Esophagus muscularis mucosa (tissue), 4 donors: Measurements from ENCODE around the gene BICC1. TPM values are rescaled to one million over a fixed set of nuclear protein-coding genes. Genes with fewer than 3 reads are reported as not detected.
A peak's percentile ranks its signal among the peaks of the same experiment; 100 is the strongest.

Experiments used
- DNase-seq: peaks from one replicate; pipeline ENCODE4 v3.0.0-alpha.2; 2017; ENCODE audit errors: extremely low spot score
- H3K27ac ChIP-seq, 4 donors: fragments of 200-600 bp; sonication (generic); replicated peaks in 1 of 4; 1 replicate in 3 of 4; 2 replicates in 1 of 4; pipeline ENCODE4 v1.5.1; 2016 to 2019; ENCODE audit warnings: mild to moderate bottlenecking in 1 of 4
- H3K27me3 ChIP-seq, 4 donors: fragments of 200-600 bp; sonication (generic); one replicate each; pipeline versions ENCODE4 v1.5.1 to v1.6.0; 2016 to 2019
- H3K36me3 ChIP-seq, 4 donors: fragments of 200-600 bp; sonication (generic); one replicate each; pipeline ENCODE4 v1.5.1; 2016 to 2019
- H3K4me1 ChIP-seq, 4 donors: fragments of 200-600 bp; sonication (generic); one replicate each; pipeline ENCODE4 v1.5.1; 2016 to 2019
- H3K4me3 ChIP-seq, 4 donors: fragments of 200-600 bp; sonication (generic); 1 replicate in 2 of 4; 2 replicates in 2 of 4; pipeline ENCODE4 v1.5.1; 2016 to 2019; ENCODE audit warnings: mild to moderate bottlenecking in 4 of 4, moderate library complexity in 1 of 4
- H3K9me3 ChIP-seq, 4 donors: fragments of 200-600 bp; sonication (generic); 1 replicate in 3 of 4; 2 replicates in 1 of 4; pipeline ENCODE4 v1.5.1; 2016 to 2019
- EP300 ChIP-seq: sonication (generic); formaldehyde crosslinking; IDR thresholded peaks from one replicate; pipeline ENCODE4 v1.6.1; 2017; ENCODE audit warnings: antibody characterized with exemption
- POLR2A ChIP-seq: fragments of 450-650 bp; IDR thresholded peaks from one replicate; pipeline ENCODE4 v1.6.1; 2017; ENCODE audit warnings: antibody characterized with exemption, moderate library complexity, mild to moderate bottlenecking, low read depth
- POLR2AphosphoS5 ChIP-seq, 2 donors: sonication (generic); formaldehyde crosslinking; IDR thresholded peaks; one replicate each; pipeline ENCODE4 v1.6.1; 2017; ENCODE audit warnings: antibody characterized with exemption in 2 of 2
- WGBS: methylation state at CpG from one replicate; pipeline ENCODE4 v1.1.5; 2018; 5-methylcytosine and 5-hydroxymethylcytosine counted together
- intact Hi-C: fragments of 100-400 bp; cut with DNase I; formaldehyde crosslinking; loops from one replicate; pipeline ENCODE4 v1.15.1; 2023
- total RNA-seq, 4 donors: library from RNA; depleted of rRNA; stranded (reverse); fragments of >200 nt; gene quantifications; one replicate each; pipeline versions ENCODE4 v1.1.0 to v1.2.1, GENCODE V29; 2016
- TF ChIP-seq, protein P1 (sequence below), 3 experiments: fragments of 200-600 bp in 2 of 3; fragments of 450-650 bp in 1 of 3; sonication (generic) in 2 of 3; IDR thresholded peaks; one replicate each; pipeline ENCODE4 v1.5.1; 2017 to 2019; ENCODE audit warnings: antibody characterized with exemption in 3 of 3, mild to moderate bottlenecking in 2 of 3, moderate library complexity in 1 of 3

Gene BICC1
- total RNA-seq, 4 donors from 2014 or later: 19.1 to 24.9 (median 20.5) TPM

DNA sequence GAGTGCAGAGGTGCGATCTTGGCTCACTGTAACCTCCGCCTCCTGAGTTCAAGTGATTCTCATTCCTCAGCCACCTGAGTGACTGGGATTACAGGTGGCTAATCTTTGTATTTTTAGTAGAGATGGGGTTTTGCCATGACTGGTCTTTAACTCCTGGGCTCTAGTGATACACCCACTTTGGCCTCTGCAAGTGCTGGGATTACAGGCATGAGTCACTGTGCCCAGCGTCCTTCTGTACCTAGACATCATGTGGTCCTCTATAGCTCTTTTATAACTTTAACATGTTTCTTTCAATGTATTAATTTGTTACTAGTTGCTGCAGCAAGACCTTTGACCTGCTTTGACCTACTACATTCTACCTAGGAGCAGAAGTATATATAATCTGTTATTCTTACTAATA, 38.7 kb upstream of the BICC1 start:
- H3K36me3 ChIP-seq: no peaks in the 10 kb centered on the region
- no peak for TF ChIP-seq EP300
- TF ChIP-seq, protein P1, sequence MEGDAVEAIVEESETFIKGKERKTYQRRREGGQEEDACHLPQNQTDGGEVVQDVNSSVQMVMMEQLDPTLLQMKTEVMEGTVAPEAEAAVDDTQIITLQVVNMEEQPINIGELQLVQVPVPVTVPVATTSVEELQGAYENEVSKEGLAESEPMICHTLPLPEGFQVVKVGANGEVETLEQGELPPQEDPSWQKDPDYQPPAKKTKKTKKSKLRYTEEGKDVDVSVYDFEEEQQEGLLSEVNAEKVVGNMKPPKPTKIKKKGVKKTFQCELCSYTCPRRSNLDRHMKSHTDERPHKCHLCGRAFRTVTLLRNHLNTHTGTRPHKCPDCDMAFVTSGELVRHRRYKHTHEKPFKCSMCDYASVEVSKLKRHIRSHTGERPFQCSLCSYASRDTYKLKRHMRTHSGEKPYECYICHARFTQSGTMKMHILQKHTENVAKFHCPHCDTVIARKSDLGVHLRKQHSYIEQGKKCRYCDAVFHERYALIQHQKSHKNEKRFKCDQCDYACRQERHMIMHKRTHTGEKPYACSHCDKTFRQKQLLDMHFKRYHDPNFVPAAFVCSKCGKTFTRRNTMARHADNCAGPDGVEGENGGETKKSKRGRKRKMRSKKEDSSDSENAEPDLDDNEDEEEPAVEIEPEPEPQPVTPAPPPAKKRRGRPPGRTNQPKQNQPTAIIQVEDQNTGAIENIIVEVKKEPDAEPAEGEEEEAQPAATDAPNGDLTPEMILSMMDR (IDR thresholded peaks at IDR 0.05): no peak
- TF ChIP-seq POLR2A: no peak
- 96% methylated on average over 3 of the region's 3 CpGs for WGBS
- intact Hi-C loops: no loop called here
- no peak for DNase-seq
- no peaks in the 10 kb centered on the region for H3K27me3 ChIP-seq
- peaks cover 0 to 9% (median 3%) of the 10 kb centered on the region in 4 donors for H3K4me1 ChIP-seq
- no peak overlapping the region for H3K27ac ChIP-seq
- H3K4me3 ChIP-seq: no peak overlapping the region
- H3K9me3 ChIP-seq: no peaks in the 10 kb centered on the region

DNA sequence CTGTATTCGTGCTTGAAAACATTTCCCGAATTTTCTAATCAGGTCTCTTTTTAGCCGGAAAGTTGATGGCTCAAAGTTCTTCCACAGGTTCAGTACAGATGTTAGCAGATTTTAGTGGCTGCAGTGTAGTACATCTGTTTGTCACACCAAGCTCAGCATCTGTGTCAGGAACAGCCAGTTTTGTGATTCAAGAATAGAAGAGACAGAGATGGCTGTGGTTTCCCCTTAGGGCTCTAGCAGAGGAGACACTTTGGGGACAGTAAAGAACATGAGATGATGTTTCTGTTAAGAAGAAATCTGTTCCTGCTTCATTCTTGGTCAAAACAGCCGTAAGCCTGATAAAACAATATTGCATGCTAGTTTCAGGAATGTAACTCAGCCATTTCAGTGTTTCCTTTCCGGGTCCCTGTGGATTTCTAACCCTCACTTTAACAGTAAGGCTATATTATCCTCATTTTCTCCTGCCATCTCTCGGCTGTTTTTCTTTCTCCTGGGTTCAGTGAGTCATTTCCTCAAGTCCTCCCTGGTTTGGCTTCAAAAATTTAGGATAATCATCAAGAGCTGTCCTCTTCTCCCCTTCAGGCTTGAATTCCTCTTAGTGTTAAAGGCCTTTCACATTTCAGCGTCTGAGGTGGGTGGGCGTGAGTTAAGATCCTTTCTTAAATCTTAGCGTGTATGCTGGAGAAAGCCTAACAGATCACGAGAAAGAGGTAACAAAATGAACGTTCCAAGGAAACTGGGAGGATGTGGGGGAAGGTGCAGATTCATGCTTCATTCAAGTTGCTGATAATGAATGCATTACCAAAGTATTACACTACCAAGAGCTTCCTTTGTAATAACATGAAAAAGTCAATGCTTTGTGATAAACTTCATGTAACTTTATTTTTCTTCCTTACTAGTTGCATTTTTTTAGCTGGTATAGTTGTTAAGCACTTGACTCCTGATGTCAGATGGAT, 37.1 kb upstream of the BICC1 start:
- no peak for DNase-seq
- no peaks in the 10 kb centered on the region for H3K27me3 ChIP-seq
- peak overlapping the region in 1 of 4 donors; percentile 12 for H3K4me3 ChIP-seq
- intact Hi-C loops: no loop called here
- H3K27ac ChIP-seq: peak overlapping the region; percentile 3 to 13 (median 12)
- peaks cover 0 to 9% (median 3%) of the 10 kb centered on the region in 4 donors for H3K4me1 ChIP-seq
- TF ChIP-seq POLR2AphosphoS5 (IDR thresholded peaks at IDR 0.05) (no peak), EP300 (no peak), POLR2A (no peak)
- TF ChIP-seq, protein P1 (IDR thresholded peaks at IDR 0.05): no peak
- H3K9me3 ChIP-seq: no peaks in the 10 kb centered on the region
- WGBS: 64% methylated on average over 11 of the region's 11 CpGs
- H3K36me3 ChIP-seq: no peaks in the 10 kb centered on the region

DNA sequence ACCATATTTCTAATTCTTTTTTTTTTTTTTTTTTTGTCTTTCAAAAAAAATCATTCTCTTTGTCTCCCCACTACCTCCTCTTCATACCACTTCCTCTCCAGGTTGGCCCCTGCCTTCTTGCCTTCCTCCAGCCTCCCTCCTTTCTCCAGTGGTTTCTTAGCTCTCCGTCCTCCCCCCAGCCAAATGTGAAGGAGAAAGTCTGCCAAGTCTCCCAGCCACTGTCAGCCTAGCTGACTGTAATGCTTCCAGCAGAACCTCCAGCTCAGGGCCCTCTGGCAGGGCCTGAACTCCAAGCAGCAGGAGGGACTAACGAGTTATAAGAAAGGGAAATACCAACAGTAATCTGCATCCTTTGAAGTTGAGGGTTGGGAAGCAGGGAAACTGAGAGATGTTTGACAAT, 35.5 kb upstream of the BICC1 start:
- TF ChIP-seq POLR2AphosphoS5 (IDR thresholded peaks at IDR 0.05) (no peak), POLR2A (no peak), EP300 (no peak)
- TF ChIP-seq, protein P1 (IDR thresholded peaks at IDR 0.05): no peak
- no peaks in the 10 kb centered on the region for H3K36me3 ChIP-seq
- peaks cover 0 to 9% (median 3%) of the 10 kb centered on the region in 4 donors for H3K4me1 ChIP-seq
- H3K9me3 ChIP-seq: no peaks in the 10 kb centered on the region
- no peak overlapping the region for H3K27ac ChIP-seq
- no peak overlapping the region for H3K4me3 ChIP-seq
- WGBS: 28% methylated on average over 2 of the region's 2 CpGs
- DNase-seq: no peak
- no peaks in the 10 kb centered on the region for H3K27me3 ChIP-seq
- intact Hi-C loops: no loop called here

DNA sequence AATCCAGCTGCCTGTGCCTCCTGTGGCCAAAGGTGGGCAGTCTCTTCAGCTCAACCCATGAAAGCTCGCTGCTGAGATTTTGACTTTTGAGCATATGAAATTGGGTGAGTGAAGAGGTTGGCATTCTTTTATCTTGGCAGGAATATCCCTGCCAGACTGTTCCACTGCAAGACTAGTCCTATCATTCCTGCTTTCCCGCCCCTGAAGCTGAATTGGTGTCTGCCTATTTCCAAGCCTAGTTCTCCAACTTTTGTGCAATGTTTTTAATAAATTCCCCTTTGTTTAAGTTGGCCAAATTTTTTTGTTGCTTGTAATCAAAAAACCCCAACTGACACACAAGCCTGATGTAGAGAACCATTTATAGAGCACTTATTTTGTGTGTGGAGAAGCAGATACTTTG, 34.8 kb upstream of the BICC1 start:
- Histone ChIP-seq H3K4me1 (peaks cover 0 to 9% (median 3%) of the 10 kb centered on the region in 4 donors), H3K36me3 (no peaks in the 10 kb centered on the region), H3K9me3 (no peaks in the 10 kb centered on the region), H3K4me3 (no peak overlapping the region), H3K27me3 (no peaks in the 10 kb centered on the region), H3K27ac (no peak overlapping the region)
- intact Hi-C loops: no loop called here
- WGBS: 89% methylated on average over 2 of the region's 2 CpGs
- TF ChIP-seq POLR2A (no peak), EP300 (no peak), POLR2AphosphoS5 (IDR thresholded peaks at IDR 0.05) (no peak)
- TF ChIP-seq, protein P1 (IDR thresholded peaks at IDR 0.05): no peak
- no peak for DNase-seq
